HG03457 (cell line): ENCODE measurements around the gene PRKCE.

Source experiments
- ATAC-seq: cut with Tn5 transposase; IDR thresholded peaks from one replicate; pipeline ENCODE4 v1.9.1; 2021; ENCODE audit warnings: moderate number of reproducible peaks; ENCODE audit not compliant: unreplicated experiment

PRKCE gene

GRCh38 chr2:45722477-45722876, 71.0 kb downstream of the PRKCE start:
- ATAC-seq, result no peak

GRCh38 chr2:45723857-45724256, 72.4 kb downstream of the PRKCE start:
- ATAC-seq, result no peak

GRCh38 chr2:45724335-45724734, 72.9 kb downstream of the PRKCE start:
- no peak for ATAC-seq

GRCh38 chr2:45725731-45726130, 74.3 kb downstream of the PRKCE start:
- no peak for ATAC-seq

GRCh38 chr2:45726188-45726587, 74.7 kb downstream of the PRKCE start:
- no peak for ATAC-seq

- ATAC-seq, result peak; percentile 73
Measured at GRCh38 chr2:45728458-45728942, 77.0 kb downstream of the PRKCE start.

GRCh38 chr2:45729753-45730512, 78.5 kb downstream of the PRKCE start:
- peak; percentile 39 for ATAC-seq

GRCh38 chr2:45731141-45731540, 79.7 kb downstream of the PRKCE start:
- no peak for ATAC-seq

GRCh38 chr2:45732436-45732835, 81.0 kb downstream of the PRKCE start:
- ATAC-seq, result no peak

GRCh38 chr2:45732946-45733345, 81.5 kb downstream of the PRKCE start:
- no peak for ATAC-seq

- ATAC-seq, result no peak
Measured at GRCh38 chr2:45734336-45734735, 82.9 kb downstream of the PRKCE start.

- no peak for ATAC-seq
Measured at GRCh38 chr2:45734952-45735351, 83.5 kb downstream of the PRKCE start.

- no peak for ATAC-seq
Measured at GRCh38 chr2:45736757-45737704, 85.6 kb downstream of the PRKCE start.

GRCh38 chr2:45739796-45740485, 88.5 kb downstream of the PRKCE start:
- ATAC-seq, result no peak

- no peak for ATAC-seq
Measured at GRCh38 chr2:45741161-45741850, 89.8 kb downstream of the PRKCE start.

GRCh38 chr2:45743531-45744396, 92.3 kb downstream of the PRKCE start:
- ATAC-seq, result no peak

- no peak for ATAC-seq
Measured at GRCh38 chr2:45745231-45745630, 93.8 kb downstream of the PRKCE start.

- ATAC-seq, result no peak
Measured at GRCh38 chr2:45746888-45747287, 95.4 kb downstream of the PRKCE start.

- ATAC-seq, result no peak
Measured at GRCh38 chr2:45747363-45747762, 95.9 kb downstream of the PRKCE start.

- ATAC-seq, result no peak
Measured at GRCh38 chr2:45748239-45748638, 96.8 kb downstream of the PRKCE start.
